ENCODE data around the gene NTMT1.

The NTMT1 gene

DNA sequence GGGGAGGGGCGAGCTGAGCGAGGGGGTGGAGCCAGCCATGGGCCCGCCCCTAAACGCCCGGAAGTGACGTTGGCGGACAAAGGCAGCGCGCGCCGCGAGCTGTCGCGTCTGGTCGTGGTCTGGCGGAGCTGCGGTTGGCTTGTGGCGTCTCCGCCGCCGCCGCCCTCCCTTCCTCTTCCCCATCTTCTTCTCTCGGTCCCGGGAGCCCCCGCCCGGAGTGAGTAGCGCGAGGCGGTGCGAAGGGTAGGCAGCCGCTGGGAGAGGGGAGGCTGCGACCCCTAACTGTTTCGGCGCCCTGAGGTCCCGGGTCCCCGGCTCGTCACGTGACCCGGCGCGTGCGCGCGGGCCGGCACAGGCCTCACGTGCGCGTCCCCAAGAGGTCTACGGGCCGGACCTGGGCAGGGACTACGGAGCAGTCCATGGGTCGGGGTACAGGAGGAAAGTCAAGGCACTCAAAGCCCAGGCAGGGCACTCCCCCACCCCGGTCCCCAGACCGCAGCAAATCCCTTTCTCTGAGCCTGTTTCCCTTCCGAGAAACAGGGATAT lies at the start of gene NTMT1:
TSS of gene NTMT1 (plus strand) at position 85 of the 546 bp plus-strand sequence. CDS start 6,541 bp downstream, outside the sequence.
- TF ChIP-seq, protein P1, sequence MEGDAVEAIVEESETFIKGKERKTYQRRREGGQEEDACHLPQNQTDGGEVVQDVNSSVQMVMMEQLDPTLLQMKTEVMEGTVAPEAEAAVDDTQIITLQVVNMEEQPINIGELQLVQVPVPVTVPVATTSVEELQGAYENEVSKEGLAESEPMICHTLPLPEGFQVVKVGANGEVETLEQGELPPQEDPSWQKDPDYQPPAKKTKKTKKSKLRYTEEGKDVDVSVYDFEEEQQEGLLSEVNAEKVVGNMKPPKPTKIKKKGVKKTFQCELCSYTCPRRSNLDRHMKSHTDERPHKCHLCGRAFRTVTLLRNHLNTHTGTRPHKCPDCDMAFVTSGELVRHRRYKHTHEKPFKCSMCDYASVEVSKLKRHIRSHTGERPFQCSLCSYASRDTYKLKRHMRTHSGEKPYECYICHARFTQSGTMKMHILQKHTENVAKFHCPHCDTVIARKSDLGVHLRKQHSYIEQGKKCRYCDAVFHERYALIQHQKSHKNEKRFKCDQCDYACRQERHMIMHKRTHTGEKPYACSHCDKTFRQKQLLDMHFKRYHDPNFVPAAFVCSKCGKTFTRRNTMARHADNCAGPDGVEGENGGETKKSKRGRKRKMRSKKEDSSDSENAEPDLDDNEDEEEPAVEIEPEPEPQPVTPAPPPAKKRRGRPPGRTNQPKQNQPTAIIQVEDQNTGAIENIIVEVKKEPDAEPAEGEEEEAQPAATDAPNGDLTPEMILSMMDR (IDR thresholded peaks at IDR 0.05) = no peak

- TF ChIP-seq, protein P1 (IDR thresholded peaks at IDR 0.05) = no peak
Observed at GRCh38 chr9:129576546-129577543, 49.1 kb upstream of the NTMT1 start.

DNA sequence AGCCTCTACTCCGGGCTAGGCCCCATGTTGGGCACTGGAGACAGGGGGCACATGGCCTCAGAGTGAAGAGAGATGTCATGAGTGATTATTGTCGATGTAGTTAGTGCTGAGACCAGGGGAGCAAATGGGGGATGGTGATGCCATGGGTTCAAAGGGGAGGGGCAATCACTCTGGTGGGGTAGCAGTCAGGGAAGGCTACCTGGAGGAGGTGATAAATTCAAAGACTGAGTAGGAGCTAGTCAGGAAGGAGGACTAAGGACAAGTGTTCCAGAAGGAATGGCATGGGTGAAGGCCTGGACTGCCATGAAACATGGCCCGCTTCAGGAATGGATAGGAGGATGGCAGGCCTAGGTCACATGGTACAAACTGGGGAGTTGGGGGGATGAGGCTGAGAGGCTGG lies 46.7 kb upstream of the NTMT1 start:
- TF ChIP-seq, protein P1 (IDR thresholded peaks at IDR 0.05) = no peak

- TF ChIP-seq, protein P1 (IDR thresholded peaks at IDR 0.05) = no peak
Observed at GRCh38 chr9:129580211-129580915, 45.6 kb upstream of the NTMT1 start.

DNA sequence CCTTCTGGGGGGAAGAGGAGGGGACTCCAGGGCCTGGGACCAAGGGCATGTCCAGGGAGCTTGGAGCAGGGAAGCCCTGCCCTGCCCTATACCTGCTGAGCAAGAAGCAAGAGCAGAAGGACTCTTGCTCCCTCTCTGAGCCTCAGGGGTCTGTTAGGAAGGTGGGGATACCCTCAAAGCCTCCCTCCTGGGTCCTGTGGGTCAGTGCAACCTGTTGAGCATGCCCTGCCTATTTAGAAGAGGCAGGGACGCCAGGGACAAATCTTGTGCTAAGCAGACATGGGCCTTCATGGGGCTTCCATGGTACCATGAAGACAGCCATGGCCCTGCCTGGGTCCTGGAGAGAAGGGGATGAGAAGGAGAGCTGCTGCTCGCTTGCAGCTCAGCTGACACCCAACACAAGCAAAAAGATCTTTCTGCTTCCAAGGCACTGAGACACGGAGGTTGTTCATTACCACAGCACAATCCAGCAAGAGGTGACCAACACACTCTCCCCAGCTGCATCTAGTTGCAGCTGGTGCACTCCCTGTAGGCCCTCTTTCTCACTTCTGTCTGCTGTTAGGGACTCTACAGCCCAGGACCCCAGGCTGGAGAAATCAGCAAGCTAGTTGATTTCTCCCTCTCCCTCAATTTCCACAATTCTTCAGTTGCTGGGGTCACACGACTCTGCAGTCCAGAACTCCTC lies 44.3 kb upstream of the NTMT1 start:
- TF ChIP-seq, protein P1 (IDR thresholded peaks at IDR 0.05) = no peak

GRCh38 chr9:129582855-129583254 lies 43.1 kb upstream of the NTMT1 start:
- TF ChIP-seq, protein P1 (IDR thresholded peaks at IDR 0.05) = no peak

All from LNCAP (cell line).